ENCODE measurements around the gene IGFBP6. TPM values are rescaled to one million over a fixed set of nuclear protein-coding genes. Genes with fewer than 3 reads are reported as not detected.

The IGFBP6 gene
- total RNA-seq, 2 experiments from 2014 or later, result 0.37 TPM; not detected in 1

DNA sequence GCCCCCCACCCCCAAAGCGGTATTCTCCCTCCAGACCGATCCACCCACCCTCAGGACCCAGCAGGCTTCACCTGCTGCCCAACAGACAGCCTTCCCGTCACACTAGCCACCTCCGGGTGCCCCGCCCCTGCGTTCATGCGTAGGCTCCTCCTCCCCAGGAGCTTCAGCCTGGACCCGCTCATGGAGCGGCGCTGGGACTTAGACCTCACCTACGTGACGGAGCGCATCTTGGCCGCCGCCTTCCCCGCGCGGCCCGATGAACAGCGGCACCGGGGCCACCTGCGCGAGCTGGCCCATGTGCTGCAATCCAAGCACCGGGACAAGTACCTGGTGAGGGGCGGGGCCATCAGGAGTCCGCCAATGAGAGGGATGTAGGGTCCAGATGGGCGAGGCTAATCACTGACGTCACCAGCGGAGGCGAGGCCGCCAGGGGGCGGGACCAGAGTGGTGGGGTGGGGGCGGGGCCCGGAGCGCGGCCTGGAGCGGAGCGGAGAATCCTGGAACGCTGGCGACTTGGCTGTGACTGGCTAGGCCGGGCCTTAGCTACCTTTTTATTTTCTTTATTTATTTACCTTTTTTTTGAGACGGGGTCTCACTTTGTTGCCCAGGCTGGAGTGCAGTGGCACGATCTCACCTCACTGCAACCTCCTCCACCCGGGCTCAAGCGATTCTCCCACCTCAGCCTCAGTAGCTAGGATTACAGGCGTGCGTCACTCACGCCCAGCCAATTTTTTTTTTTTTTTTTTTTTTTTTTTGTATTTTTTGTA lies 43.2 kb upstream of the IGFBP6 start:
- peak overlapping the region; percentile 91 for H3K27ac Mint-ChIP-seq
- H3K27me3 Mint-ChIP-seq, result no peaks in the 10 kb centered on the region
- H3K4me3 Mint-ChIP-seq, result peak overlapping the region; percentile 88
- peaks cover 16% of the 10 kb centered on the region for H3K4me1 Mint-ChIP-seq
- H3K9me3 Mint-ChIP-seq, result no peaks in the 10 kb centered on the region
- H3K36me3 Mint-ChIP-seq (ENCODE audit: low read depth), result no peaks in the 10 kb centered on the region
- ChIA-PET POLR2A (no interaction called here), CTCF (interaction anchor here (0.7 to 4.5 kb wide), 12 partner anchors 7 to 1878 kb away, joined by 3 to 33 read pairs (median 5); partner anchors contain the start of genes AAAS and SOAT2)
- DNase-seq, result peak; percentile 95

DNA sequence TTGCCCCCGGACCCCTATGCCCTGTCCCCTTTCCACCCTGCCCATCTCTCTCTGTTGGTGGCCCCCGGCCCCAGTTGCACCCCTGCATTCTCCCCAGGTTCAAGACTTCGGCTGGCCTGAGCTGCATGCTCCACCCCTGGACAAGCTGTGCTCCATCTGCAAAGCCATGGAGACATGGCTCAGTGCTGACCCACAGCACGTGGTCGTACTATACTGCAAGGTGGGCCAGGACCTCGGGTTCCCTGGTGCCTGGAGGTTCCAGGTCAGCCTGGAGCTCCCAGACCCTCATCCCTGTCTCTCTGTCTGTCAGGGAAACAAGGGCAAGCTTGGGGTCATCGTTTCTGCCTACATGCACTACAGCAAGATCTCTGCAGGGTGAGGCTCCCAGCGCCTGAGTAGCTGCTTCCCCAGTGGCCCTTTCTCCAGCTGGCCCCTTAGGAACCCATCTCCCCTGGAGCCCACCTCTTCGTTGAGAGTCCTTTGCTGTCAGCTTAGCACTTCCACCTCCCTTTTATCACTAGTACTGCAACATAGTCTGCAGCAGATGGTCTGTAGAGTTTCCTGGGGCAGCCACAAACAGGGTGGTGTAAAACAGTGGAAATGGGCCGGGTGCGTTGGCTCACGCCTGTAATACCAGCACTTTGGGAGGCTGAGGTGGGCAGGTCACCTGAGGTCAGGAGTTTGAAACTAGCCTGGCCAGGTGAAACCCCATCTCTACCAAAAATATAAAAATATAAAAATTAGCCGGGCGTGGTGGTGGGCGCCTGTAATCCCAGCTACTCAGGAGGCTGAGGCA lies 41.8 kb upstream of the IGFBP6 start:
- ChIA-PET CTCF (interaction anchor here (0.6 to 4.5 kb wide), 5 partner anchors 8 to 43 kb away, joined by 3 to 33 read pairs (median 13); no protein-coding TSS in a partner anchor), POLR2A (no interaction called here)
- Mint-ChIP-seq H3K27me3 (no peaks in the 10 kb centered on the region), H3K9me3 (no peaks in the 10 kb centered on the region), H3K27ac (peak overlapping the region; percentile 58), H3K4me3 (no peak overlapping the region), H3K36me3 (ENCODE audit: low read depth) (no peaks in the 10 kb centered on the region), H3K4me1 (peaks cover 14% of the 10 kb centered on the region)
- DNase-seq, result no peak

DNA sequence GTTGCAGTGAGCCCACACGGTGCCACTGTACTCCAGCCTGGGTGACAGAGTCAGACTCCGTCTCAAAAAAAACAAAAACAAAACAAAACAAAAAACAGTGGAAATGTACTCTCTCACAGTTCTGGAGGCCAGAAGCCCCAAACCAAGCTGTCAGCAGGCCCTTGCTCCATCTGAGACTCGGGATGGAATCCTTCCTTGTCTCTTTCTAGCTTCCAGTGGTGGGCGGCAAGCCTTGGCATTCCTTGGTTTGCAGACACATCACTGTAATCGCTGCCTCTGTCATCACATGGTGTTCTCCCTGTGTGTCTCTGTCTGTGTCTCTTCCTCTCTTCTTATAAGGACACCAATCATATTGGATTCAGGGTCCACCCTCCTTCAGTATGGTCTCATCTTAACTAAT lies 41.2 kb upstream of the IGFBP6 start:
- no peaks in the 10 kb centered on the region for H3K27me3 Mint-ChIP-seq
- H3K27ac Mint-ChIP-seq, result no peak overlapping the region
- no peak for DNase-seq
- H3K36me3 Mint-ChIP-seq (ENCODE audit: low read depth), result no peaks in the 10 kb centered on the region
- H3K4me3 Mint-ChIP-seq, result no peak overlapping the region
- no peaks in the 10 kb centered on the region for H3K9me3 Mint-ChIP-seq
- POLR2A ChIA-PET, result interaction anchor here (1.2 kb wide), 1 partner anchor 10 kb away, joined by 14 read pairs; no protein-coding TSS in a partner anchor
- CTCF ChIA-PET, result interaction anchor here (0.6 to 4.5 kb wide), 3 partner anchors 9 to 26 kb away, joined by 3 to 33 read pairs (median 20); no protein-coding TSS in a partner anchor
- H3K4me1 Mint-ChIP-seq, result peaks cover 14% of the 10 kb centered on the region

DNA sequence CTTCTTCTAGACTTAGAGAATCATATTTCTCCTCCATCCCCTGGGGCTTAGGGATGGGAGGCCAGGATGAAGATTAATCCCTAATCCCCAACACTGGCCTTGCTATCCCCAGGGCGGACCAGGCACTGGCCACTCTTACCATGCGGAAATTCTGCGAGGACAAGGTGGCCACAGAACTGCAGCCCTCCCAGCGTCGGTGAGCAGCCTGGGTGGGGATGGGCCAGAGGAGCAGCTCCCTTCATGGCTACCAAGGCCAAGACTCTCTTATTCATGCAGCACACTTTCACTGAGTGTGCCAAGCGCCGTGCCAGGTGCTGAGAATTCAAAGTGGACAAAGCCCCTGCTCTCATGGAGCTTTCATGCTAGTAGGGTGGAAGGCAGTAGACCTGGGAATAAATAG lies 40.6 kb upstream of the IGFBP6 start:
- POLR2A ChIA-PET, result interaction anchor here (1.2 kb wide), 1 partner anchor 9 kb away, joined by 14 read pairs; no protein-coding TSS in a partner anchor
- Mint-ChIP-seq H3K27me3 (no peaks in the 10 kb centered on the region), H3K27ac (no peak overlapping the region)

DNA sequence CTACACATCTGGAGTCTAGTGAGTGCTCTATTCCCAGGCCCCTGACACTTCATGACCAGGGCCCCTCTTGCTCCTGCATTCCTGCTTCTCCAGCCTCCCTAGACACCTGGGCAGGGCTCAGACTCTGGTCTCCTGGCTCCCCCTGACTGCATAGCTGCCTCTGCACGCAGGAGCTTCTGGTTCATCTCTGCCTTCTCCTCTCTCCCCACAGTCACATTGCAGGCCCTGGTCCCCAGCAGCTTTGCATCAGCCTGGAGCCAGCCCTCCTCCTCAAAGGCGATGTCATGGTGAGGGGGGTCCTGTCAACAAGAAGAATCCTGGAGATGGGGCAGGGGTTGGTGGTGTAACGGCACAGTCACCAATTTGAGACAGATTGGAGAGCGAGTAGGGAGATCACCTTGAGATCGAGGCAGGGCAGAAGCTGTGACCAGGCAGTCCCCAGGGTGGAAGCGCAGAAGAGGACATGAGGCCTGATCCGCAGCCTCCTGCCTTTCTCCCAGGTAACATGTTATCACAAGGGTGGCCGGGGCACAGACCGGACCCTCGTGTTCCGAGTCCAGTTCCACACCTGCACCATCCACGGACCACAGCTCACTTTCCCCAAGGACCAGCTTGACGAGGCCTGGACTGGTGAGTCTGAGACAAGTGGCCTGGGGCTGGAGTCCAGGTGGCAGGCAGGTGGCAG lies 39.5 kb upstream of the IGFBP6 start:
- DNase-seq, result no peak
- Mint-ChIP-seq H3K9me3 (no peaks in the 10 kb centered on the region), H3K36me3 (ENCODE audit: low read depth) (no peaks in the 10 kb centered on the region), H3K4me1 (peaks cover 14% of the 10 kb centered on the region), H3K4me3 (no peak overlapping the region), H3K27me3 (no peaks in the 10 kb centered on the region), H3K27ac (no peak overlapping the region)
- POLR2A ChIA-PET, result no interaction called here
- CTCF ChIA-PET, result interaction anchor here (1.1 to 3.9 kb wide), 4 partner anchors 8 to 21 kb away, joined by 3 to 20 read pairs (median 4); partner anchors contain the start of gene SPRYD3

More for the DNA sequence above, 40.6 kb upstream of the IGFBP6 start:
- H3K36me3 Mint-ChIP-seq (ENCODE audit: low read depth), result no peaks in the 10 kb centered on the region
- CTCF ChIA-PET, result interaction anchor here (1.1 to 4.5 kb wide), 4 partner anchors 9 to 22 kb away, joined by 3 to 33 read pairs (median 13); partner anchors contain the start of gene SPRYD3
- no peaks in the 10 kb centered on the region for H3K9me3 Mint-ChIP-seq
- no peak overlapping the region for H3K4me3 Mint-ChIP-seq
- peaks cover 14% of the 10 kb centered on the region for H3K4me1 Mint-ChIP-seq
- no peak for DNase-seq

DNA sequence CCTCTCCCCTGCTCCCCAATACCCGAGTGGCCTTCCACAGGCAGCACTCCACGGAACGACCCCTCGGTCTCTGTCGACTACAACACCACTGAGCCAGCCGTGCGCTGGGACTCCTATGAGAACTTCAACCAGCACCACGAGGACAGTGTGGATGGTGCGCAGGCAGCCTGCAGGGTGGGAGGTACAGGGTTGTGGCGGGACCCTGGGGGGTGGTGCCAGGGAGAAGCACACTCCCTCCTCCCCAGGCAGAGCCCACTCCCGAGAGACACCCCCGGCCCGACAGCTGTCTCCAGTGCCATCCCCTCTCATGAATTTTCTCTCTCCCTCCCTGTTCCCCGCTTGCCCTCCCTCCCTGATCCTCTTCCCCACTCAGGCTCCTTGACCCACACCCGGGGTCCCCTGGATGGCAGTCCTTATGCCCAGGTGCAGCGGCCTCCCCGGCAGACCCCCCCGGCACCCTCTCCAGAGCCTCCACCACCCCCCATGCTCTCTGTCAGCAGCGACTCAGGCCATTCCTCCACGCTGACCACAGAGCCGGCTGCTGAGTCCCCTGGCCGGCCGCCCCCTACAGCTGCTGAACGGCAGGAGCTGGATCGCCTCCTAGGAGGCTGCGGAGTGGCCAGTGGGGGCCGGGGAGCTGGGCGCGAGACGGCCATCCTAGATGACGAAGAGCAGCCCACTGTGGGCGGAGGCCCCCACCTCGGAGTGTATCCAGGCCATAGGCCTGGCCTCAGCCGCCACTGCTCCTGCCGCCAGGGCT lies 38.6 kb upstream of the IGFBP6 start:
- Mint-ChIP-seq H3K27ac (no peak overlapping the region), H3K27me3 (no peaks in the 10 kb centered on the region), H3K4me3 (no peak overlapping the region), H3K4me1 (peaks cover 10% of the 10 kb centered on the region), H3K9me3 (no peaks in the 10 kb centered on the region), H3K36me3 (ENCODE audit: low read depth) (no peaks in the 10 kb centered on the region)
- POLR2A ChIA-PET, result no interaction called here
- CTCF ChIA-PET, result interaction anchor here (1.2 kb wide), 1 partner anchor 10 kb away, joined by 3 read pairs; no protein-coding TSS in a partner anchor
- DNase-seq, result no peak

DNA sequence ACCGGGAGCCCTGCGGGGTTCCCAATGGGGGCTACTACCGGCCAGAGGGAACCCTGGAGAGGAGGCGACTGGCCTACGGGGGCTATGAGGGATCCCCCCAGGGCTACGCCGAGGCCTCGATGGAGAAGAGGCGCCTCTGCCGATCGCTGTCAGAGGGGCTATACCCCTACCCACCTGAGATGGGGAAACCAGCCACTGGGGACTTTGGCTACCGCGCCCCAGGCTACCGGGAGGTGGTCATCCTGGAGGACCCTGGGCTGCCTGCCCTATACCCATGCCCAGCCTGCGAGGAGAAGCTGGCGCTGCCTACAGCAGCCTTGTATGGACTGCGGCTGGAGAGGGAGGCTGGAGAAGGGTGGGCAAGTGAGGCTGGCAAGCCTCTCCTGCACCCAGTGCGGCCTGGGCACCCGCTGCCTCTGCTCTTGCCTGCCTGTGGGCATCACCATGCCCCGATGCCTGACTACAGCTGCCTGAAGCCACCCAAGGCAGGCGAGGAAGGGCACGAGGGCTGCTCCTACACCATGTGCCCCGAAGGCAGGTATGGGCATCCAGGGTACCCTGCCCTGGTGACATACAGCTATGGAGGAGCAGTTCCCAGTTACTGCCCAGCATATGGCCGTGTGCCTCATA lies 37.9 kb upstream of the IGFBP6 start:
- H3K36me3 Mint-ChIP-seq (ENCODE audit: low read depth), result peaks cover 2% of the 10 kb centered on the region
- no peak overlapping the region for H3K27ac Mint-ChIP-seq
- H3K4me3 Mint-ChIP-seq, result no peak overlapping the region
- H3K27me3 Mint-ChIP-seq, result no peaks in the 10 kb centered on the region
- H3K4me1 Mint-ChIP-seq, result peaks cover 5% of the 10 kb centered on the region
- POLR2A ChIA-PET, result no interaction called here
- DNase-seq, result no peak
- CTCF ChIA-PET, result interaction anchor here (0.6 to 1.0 kb wide), 2 partner anchors 9 to 121 kb away, joined by 3 read pairs; partner anchors contain the start of genes CSAD and ZNF740
- no peaks in the 10 kb centered on the region for H3K9me3 Mint-ChIP-seq

DNA sequence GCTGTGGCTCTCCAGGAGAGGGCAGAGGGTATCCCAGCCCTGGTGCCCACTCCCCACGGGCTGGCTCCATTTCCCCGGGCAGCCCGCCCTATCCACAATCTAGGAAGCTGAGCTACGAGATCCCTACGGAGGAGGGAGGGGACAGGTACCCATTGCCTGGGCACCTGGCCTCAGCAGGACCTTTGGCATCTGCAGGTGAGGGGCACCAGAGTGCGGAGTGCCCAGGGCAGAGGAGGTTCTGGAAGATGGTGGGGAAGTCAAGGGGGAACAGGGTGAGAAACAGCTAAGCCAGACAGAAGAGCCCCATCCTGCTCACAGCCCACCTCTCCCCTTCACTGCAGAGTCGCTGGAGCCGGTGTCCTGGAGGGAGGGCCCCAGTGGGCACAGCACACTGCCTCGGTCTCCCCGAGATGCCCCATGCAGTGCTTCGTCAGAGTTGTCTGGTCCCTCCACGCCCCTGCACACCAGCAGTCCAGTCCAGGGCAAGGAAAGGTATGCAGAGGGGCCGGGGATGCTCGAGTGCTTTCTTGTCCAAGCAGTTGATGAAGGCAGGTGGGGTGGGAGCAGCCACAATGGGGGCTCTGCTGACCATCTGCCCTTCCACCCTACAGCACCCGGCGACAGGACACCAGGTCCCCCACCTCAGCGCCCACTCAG lies 37.3 kb upstream of the IGFBP6 start:
- Mint-ChIP-seq H3K27ac (no peak overlapping the region), H3K4me3 (no peak overlapping the region), H3K36me3 (ENCODE audit: low read depth) (peaks cover 6% of the 10 kb centered on the region), H3K4me1 (peaks cover 2% of the 10 kb centered on the region), H3K9me3 (no peaks in the 10 kb centered on the region), H3K27me3 (no peaks in the 10 kb centered on the region)
- ChIA-PET CTCF (interaction anchor here (0.6 to 1.4 kb wide), 4 partner anchors 9 to 121 kb away, joined by 3 read pairs; partner anchors contain the start of genes CSAD and ZNF740), POLR2A (interaction anchor here (1.2 kb wide), 1 partner anchor 19 kb away, joined by 6 read pairs; the partner anchor contains the start of gene SPRYD3)
- DNase-seq, result no peak

DNA sequence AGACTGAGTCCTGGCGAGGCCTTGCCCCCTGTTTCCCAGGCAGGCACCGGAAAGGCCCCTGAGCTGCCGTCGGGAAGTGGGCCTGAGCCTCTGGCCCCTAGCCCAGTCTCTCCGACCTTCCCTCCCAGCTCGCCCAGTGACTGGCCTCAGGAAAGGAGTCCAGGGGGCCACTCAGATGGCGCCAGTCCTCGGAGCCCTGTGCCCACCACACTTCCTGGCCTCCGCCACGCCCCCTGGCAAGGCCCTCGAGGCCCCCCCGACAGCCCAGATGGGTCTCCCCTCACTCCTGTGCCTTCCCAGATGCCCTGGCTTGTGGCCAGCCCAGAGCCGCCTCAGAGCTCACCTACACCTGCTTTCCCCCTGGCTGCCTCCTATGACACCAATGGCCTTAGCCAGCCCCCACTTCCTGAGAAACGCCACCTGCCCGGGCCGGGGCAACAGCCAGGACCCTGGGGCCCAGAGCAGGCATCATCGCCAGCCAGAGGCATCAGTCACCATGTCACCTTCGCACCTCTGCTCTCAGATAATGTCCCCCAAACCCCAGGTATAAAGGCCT lies 36.7 kb upstream of the IGFBP6 start:
- no peaks in the 10 kb centered on the region for H3K27me3 Mint-ChIP-seq
- H3K36me3 Mint-ChIP-seq (ENCODE audit: low read depth), result peaks cover 8% of the 10 kb centered on the region
- no peaks in the 10 kb centered on the region for H3K9me3 Mint-ChIP-seq
- ChIA-PET CTCF (interaction anchor here (0.6 to 6.5 kb wide), 6 partner anchors 8 to 391 kb away, joined by 3 to 99 read pairs (median 3); partner anchors contain the start of genes IGFBP6 and SOAT2), POLR2A (interaction anchor here (1.2 kb wide), 1 partner anchor 18 kb away, joined by 6 read pairs; the partner anchor contains the start of gene SPRYD3)
- DNase-seq, result no peak
- peaks cover under 1% of the 10 kb centered on the region for H3K4me1 Mint-ChIP-seq
- H3K4me3 Mint-ChIP-seq, result no peak overlapping the region
- H3K27ac Mint-ChIP-seq, result no peak overlapping the region

DNA sequence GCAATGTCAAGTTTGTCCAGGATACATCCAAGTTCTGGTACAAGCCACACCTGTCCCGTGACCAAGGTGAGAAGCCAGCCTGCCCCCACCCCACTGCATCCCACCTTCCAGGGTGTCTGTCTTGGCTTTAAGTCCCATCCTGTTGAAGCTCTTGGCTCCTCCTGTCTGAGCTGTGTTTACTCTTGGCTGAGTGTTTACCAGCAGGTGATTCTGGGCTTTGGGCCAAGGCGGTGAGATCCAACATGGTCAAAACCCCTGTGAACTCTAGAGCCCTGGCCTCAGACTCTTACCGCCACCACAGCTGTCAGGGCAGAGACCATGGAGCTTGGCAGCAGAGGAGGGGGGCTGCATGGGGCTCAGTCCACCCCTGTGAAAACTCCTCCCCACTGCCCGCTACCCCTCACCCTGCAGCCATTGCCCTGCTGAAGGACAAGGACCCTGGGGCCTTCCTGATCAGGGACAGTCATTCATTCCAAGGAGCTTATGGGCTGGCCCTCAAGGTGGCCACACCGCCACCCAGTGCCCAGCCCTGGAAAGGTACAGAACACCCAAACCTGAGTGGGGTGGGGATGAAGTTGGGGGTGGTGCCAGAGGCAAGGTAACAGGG lies 36.0 kb upstream of the IGFBP6 start:
- no peaks in the 10 kb centered on the region for H3K9me3 Mint-ChIP-seq
- peaks cover 5% of the 10 kb centered on the region for H3K4me1 Mint-ChIP-seq
- DNase-seq, result no peak
- H3K4me3 Mint-ChIP-seq, result no peak overlapping the region
- no peaks in the 10 kb centered on the region for H3K27me3 Mint-ChIP-seq
- ChIA-PET POLR2A (interaction anchor here (0.6 kb wide), 1 partner anchor 457 kb away, joined by 3 read pairs; no protein-coding TSS in a partner anchor), CTCF (interaction anchor here (0.6 to 6.5 kb wide), 5 partner anchors 8 to 390 kb away, joined by 3 to 99 read pairs (median 3); partner anchors contain the start of genes IGFBP6 and SOAT2)
- H3K27ac Mint-ChIP-seq, result peak overlapping the region; percentile 31
- peaks cover 14% of the 10 kb centered on the region for H3K36me3 Mint-ChIP-seq (ENCODE audit: low read depth)

Measured in activated CD4-positive, alpha-beta T cell treated with anti-CD3 and anti-CD28 coated beads, Interleukin-2, amount 10 ng/mL, durations not matched to agents 7 days and 5 days (primary cell).